HepG2 (cell line): ENCODE results near the gene COX14. TPM values are rescaled to one million over a fixed set of nuclear protein-coding genes. Genes with fewer than 3 reads are reported as not detected.
A peak's percentile ranks its signal among the peaks of the same experiment; 100 is the strongest.

Experiments
- ARID3A ChIP-seq: IDR thresholded peaks from 2 replicates; pipeline ENCODE4 v1.6.1; 2012; ENCODE audit warnings: low read depth, low read length, improper control_type of control experiment
- BORCS8-MEF2B ChIP-seq: sonication (generic); formaldehyde crosslinking; IDR thresholded peaks from 2 replicates; pipeline ENCODE4 v1.8.0; 2022; ENCODE audit warnings: mild to moderate bottlenecking, missing genetic modification reagents
- GATA4 ChIP-seq: sonication (generic); IDR thresholded peaks from 2 replicates; pipeline ENCODE4 v1.6.1; 2016; ENCODE audit warnings: antibody characterized with exemption, low read depth, borderline replicate concordance
- GMEB1 ChIP-seq: sonication (generic); formaldehyde crosslinking; IDR thresholded peaks from 2 replicates; pipeline ENCODE4 v1.5.1; 2020; ENCODE audit warnings: missing genetic modification reagents, mild to moderate bottlenecking, borderline replicate concordance
- IKZF4 ChIP-seq: sonication (generic); formaldehyde crosslinking; IDR thresholded peaks from 2 replicates; pipeline ENCODE4 v1.5.1; 2020; ENCODE audit warnings: borderline replicate concordance, mild to moderate bottlenecking, low read depth, missing genetic modification reagents; ENCODE audit errors: not compliant biosample characterization
- RAD21 ChIP-seq: fragments of 450-650 bp; formaldehyde crosslinking; IDR thresholded peaks from 2 replicates; pipeline ENCODE4 v1.5.0; 2020; ENCODE audit warnings: mild to moderate bottlenecking
- SMAD9 ChIP-seq: sonication (generic); formaldehyde crosslinking; IDR thresholded peaks from 2 replicates; pipeline ENCODE4 v1.5.1; 2020; ENCODE audit warnings: mild to moderate bottlenecking, missing genetic modification reagents
- STAT6 ChIP-seq: sonication (generic); formaldehyde crosslinking; IDR thresholded peaks from 2 replicates; pipeline ENCODE4 v1.4.0; 2020; ENCODE audit warnings: missing genetic modification reagents, mild to moderate bottlenecking, borderline replicate concordance
- ZFAT ChIP-seq: sonication (generic); formaldehyde crosslinking; conservative IDR thresholded peaks from 2 replicates; pipeline ENCODE4 v1.8.1; 2023; ENCODE audit warnings: missing genetic modification reagents, inconsistent platforms
- ZNF546 ChIP-seq: sonication (generic); formaldehyde crosslinking; conservative IDR thresholded peaks from 2 replicates; pipeline ENCODE4 v1.8.1; 2023; ENCODE audit warnings: mild to moderate bottlenecking, missing genetic modification reagents
- ZNF770 ChIP-seq: sonication (generic); formaldehyde crosslinking; IDR thresholded peaks from 2 replicates; pipeline ENCODE4 v1.5.0; 2020; ENCODE audit warnings: mild to moderate bottlenecking, missing genetic modification reagents
- ZSCAN20 ChIP-seq: sonication (generic); formaldehyde crosslinking; IDR thresholded peaks from 2 replicates; pipeline ENCODE4 v1.4.0; 2020; ENCODE audit warnings: missing genetic modification reagents, mild to moderate bottlenecking, borderline replicate concordance
- polyA plus RNA-seq, 8 experiments: library from polyadenylated mRNA; depleted of rRNA in 3 of 8; stranded (reverse) in 7 of 8; unstranded in 1 of 8; fragments of >200 nt; fragmentation: Illumina TruSeq in 4 of 8; extraction: Trizol in 4 of 8; gene quantifications; 2 replicates each; pipeline versions ENCODE4 v1.2.1 to v1.2.3, GENCODE V29; 2011 to 2016; ENCODE audit warnings: low read depth in 4 of 8, missing spikeins in 1 of 8, mixed read lengths in 1 of 8; ENCODE audit not compliant: insufficient read depth in 1 of 8
- total RNA-seq, 5 experiments: library from RNA; depleted of rRNA; stranded (reverse); fragments of >200 nt; fragmentation: Illumina TruSeq; extraction: Trizol; gene quantifications; 2 replicates each; pipeline ENCODE4 v1.2.3, GENCODE V29; 2016; ENCODE audit warnings: low read depth in 1 of 5
- TF ChIP-seq, protein P1 (sequence below): sonication (generic); formaldehyde crosslinking; IDR thresholded peaks from 2 replicates; pipeline ENCODE4 v1.4.0; 2020; ENCODE audit warnings: missing genetic modification reagents

COX14 gene
- total and polyA plus RNA-seq, 2 of the 13 experiments (the other 11 are each of a cell fraction or from before 2014, with no cell fraction given) = 53.0 to 71.6 TPM

GRCh38 chr12:50167049-50167828 lies 55.2 kb downstream of the COX14 start, which contains the start of gene CERS5 (continued):
- TF ChIP-seq STAT6 (CRISPR knock-in tag) = peak; percentile 52; the same call in 1 of the 2 replicates
- TF ChIP-seq, protein P1, sequence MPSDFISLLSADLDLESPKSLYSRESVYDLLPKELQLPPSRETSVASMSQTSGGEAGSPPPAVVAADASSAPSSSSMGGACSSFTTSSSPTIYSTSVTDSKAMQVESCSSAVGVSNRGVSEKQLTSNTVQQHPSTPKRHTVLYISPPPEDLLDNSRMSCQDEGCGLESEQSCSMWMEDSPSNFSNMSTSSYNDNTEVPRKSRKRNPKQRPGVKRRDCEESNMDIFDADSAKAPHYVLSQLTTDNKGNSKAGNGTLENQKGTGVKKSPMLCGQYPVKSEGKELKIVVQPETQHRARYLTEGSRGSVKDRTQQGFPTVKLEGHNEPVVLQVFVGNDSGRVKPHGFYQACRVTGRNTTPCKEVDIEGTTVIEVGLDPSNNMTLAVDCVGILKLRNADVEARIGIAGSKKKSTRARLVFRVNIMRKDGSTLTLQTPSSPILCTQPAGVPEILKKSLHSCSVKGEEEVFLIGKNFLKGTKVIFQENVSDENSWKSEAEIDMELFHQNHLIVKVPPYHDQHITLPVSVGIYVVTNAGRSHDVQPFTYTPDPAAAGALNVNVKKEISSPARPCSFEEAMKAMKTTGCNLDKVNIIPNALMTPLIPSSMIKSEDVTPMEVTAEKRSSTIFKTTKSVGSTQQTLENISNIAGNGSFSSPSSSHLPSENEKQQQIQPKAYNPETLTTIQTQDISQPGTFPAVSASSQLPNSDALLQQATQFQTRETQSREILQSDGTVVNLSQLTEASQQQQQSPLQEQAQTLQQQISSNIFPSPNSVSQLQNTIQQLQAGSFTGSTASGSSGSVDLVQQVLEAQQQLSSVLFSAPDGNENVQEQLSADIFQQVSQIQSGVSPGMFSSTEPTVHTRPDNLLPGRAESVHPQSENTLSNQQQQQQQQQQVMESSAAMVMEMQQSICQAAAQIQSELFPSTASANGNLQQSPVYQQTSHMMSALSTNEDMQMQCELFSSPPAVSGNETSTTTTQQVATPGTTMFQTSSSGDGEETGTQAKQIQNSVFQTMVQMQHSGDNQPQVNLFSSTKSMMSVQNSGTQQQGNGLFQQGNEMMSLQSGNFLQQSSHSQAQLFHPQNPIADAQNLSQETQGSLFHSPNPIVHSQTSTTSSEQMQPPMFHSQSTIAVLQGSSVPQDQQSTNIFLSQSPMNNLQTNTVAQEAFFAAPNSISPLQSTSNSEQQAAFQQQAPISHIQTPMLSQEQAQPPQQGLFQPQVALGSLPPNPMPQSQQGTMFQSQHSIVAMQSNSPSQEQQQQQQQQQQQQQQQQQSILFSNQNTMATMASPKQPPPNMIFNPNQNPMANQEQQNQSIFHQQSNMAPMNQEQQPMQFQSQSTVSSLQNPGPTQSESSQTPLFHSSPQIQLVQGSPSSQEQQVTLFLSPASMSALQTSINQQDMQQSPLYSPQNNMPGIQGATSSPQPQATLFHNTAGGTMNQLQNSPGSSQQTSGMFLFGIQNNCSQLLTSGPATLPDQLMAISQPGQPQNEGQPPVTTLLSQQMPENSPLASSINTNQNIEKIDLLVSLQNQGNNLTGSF (CRISPR knock-in tag) = no peak
- TF ChIP-seq GATA4 = peak; percentile 52; the same call in 1 of the 2 replicates
- peak; percentile 40; the same call in 1 of the 2 replicates for TF ChIP-seq GMEB1 (CRISPR knock-in tag)
- peak; percentile 67 for TF ChIP-seq RAD21 (CRISPR knock-in tag)
- 0 out of 2 replicates have a peak, but pooled peaks have one; percentile 1 for TF ChIP-seq ZNF770
- no peak for TF ChIP-seq ZFAT (CRISPR knock-in tag)
- TF ChIP-seq ZNF546 (CRISPR knock-in tag) = no peak
- peak; percentile 34 for TF ChIP-seq IKZF4
- TF ChIP-seq ARID3A = no peak
- TF ChIP-seq BORCS8-MEF2B (CRISPR knock-in tag) = 0 out of 2 replicates have a peak, but pooled peaks have one; percentile 28
- TF ChIP-seq SMAD9 (CRISPR knock-in tag) = no peak
- no peak for TF ChIP-seq ZSCAN20
